IPS-NIHi7 (cell line): Measurements from ENCODE around the gene CYP4F12.
A peak's percentile ranks its signal among the peaks of the same experiment; 100 is the strongest.

Source experiments
- DNase-seq: peaks from one replicate; pipeline ENCODE4 v3.0.0; 2012; ENCODE audit warnings: mixed read lengths; ENCODE audit errors: extremely low spot score

CYP4F12 gene

GRCh38 chr19:15672580-15673175, at the start of gene CYP4F12:
CYP4F12 (plus strand) TSS chr19:15673087; CDS start chr19:15673530, 443 bp downstream.
- no peak for DNase-seq

GRCh38 chr19:15623711-15624318, 49.1 kb upstream of the CYP4F12 start:
- no peak for DNase-seq

GRCh38 chr19:15628236-15629002, 44.5 kb upstream of the CYP4F12 start:
- no peak for DNase-seq

- DNase-seq: peak; percentile 43
Measured at GRCh38 chr19:15629003-15629880, 43.6 kb upstream of the CYP4F12 start.

- DNase-seq: peak; percentile 17
Measured at GRCh38 chr19:15631817-15632216, 41.1 kb upstream of the CYP4F12 start.

GRCh38 chr19:15633082-15633835, 39.6 kb upstream of the CYP4F12 start:
- DNase-seq: no peak

GRCh38 chr19:15634105-15634504, 38.8 kb upstream of the CYP4F12 start:
- DNase-seq: no peak

- no peak for DNase-seq
Measured at GRCh38 chr19:15635016-15635805, 37.7 kb upstream of the CYP4F12 start.

GRCh38 chr19:15636026-15636425, 36.9 kb upstream of the CYP4F12 start:
- no peak for DNase-seq

GRCh38 chr19:15639596-15639995, 33.3 kb upstream of the CYP4F12 start:
- DNase-seq: no peak

GRCh38 chr19:15640294-15640903, 32.5 kb upstream of the CYP4F12 start, which contains the start of gene CYP4F3:
CYP4F3 (plus strand) TSS chr19:15640897; CDS start chr19:15641416, 519 bp downstream.
- DNase-seq: no peak

- DNase-seq: no peak
Measured at GRCh38 chr19:15640904-15641597, 31.8 kb upstream of the CYP4F12 start.

GRCh38 chr19:15641901-15642491, 30.9 kb upstream of the CYP4F12 start:
- no peak for DNase-seq

- no peak for DNase-seq
Measured at GRCh38 chr19:15642807-15643206, 30.1 kb upstream of the CYP4F12 start.

GRCh38 chr19:15643387-15643786, 29.5 kb upstream of the CYP4F12 start:
- no peak for DNase-seq

GRCh38 chr19:15644066-15644741, 28.7 kb upstream of the CYP4F12 start:
- DNase-seq: no peak

- DNase-seq: no peak
Measured at GRCh38 chr19:15644816-15645215, 28.1 kb upstream of the CYP4F12 start.

- no peak for DNase-seq
Measured at GRCh38 chr19:15649526-15649925, 23.4 kb upstream of the CYP4F12 start.
